Fibroblast of lung (primary cell): ENCODE results near the gene CHTF18.

Experiments
- EZH2 ChIP-seq: IDR thresholded peaks from 2 replicates; pipeline ENCODE4 v1.5.1; 2012; ENCODE audit warnings: low read length, control low read depth, mild to moderate bottlenecking; ENCODE audit errors: missing control alignments
- TF ChIP-seq, protein P1 (sequence below), 2 donors: IDR thresholded peaks in 1 of 2; conservative IDR thresholded peaks in 1 of 2; 1 replicate in 1 of 2; 2 replicates in 1 of 2; pipeline ENCODE4 v1.5.1; 2011 to 2012; ENCODE audit warnings: low read length in 2 of 2, control low read depth in 1 of 2, inconsistent platforms in 1 of 2, low read depth in 1 of 2, mild to moderate bottlenecking in 1 of 2

DNA sequence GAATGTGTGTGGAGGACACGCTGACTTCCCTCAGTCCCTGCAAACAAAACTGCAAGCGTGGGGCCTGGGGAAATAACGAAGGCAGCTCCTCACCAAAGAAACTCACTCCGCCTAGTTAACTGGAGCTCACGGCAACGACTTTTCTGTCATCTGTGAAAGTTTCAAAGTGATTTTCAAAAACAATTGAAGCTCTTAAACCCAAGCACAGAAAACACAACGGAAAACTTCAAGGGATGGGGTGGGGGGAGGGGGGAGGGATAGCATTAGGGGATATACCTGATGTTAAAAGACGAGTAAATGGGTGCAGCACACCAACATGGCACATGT is 15.3 kb downstream of the CHTF18 start:
- TF ChIP-seq, protein P1, sequence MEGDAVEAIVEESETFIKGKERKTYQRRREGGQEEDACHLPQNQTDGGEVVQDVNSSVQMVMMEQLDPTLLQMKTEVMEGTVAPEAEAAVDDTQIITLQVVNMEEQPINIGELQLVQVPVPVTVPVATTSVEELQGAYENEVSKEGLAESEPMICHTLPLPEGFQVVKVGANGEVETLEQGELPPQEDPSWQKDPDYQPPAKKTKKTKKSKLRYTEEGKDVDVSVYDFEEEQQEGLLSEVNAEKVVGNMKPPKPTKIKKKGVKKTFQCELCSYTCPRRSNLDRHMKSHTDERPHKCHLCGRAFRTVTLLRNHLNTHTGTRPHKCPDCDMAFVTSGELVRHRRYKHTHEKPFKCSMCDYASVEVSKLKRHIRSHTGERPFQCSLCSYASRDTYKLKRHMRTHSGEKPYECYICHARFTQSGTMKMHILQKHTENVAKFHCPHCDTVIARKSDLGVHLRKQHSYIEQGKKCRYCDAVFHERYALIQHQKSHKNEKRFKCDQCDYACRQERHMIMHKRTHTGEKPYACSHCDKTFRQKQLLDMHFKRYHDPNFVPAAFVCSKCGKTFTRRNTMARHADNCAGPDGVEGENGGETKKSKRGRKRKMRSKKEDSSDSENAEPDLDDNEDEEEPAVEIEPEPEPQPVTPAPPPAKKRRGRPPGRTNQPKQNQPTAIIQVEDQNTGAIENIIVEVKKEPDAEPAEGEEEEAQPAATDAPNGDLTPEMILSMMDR (conservative IDR thresholded peaks at IDR 0.05 in 1 of 2, IDR thresholded peaks at IDR 0.05 in 1 of 2; ENCODE audit: low read depth in 1 of 2, low read length in 2 of 2): no peak
- no peak for TF ChIP-seq EZH2
